ENCODE data around the gene CPZ.

CPZ gene

DNA sequence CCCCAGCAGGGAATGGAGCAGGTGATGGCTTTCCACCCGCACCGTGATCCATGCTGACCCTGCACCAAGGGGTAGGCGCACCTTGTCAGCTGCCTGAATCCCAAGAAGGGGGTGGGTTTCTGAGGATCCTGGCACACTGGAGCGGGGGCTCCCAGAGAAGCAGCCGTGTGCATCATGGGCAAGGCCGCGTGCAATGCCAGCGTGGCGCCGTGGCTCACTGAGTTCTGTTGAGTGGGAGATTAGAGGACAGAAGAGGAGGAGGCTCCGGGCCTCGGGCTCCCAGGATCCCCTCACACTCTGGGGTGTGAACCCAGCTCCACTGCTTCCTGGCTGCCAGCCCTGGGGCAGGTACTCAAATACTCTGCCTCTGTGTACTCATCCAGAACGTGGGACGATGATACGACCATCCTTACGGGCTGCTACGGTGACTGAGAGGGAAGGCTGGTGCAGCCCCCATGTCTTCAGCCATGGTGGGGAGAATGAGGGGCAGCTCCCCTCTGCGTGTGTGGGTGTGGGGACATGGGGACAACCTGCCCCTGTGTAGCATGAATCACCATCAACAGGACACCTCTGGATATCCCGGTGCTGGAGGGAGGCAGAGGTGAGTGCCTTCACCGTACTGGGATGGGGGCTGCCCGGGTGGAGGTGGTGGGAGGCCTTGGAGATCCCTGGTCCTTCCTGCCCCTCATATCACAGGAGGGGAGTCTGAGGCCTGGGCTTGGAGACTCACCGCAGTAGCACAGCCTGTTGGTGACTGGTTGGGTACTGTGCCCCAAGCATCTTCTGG, 52.6 kb downstream of the CPZ start:
- no peak for TF ChIP-seq SIN3A (IDR thresholded peaks at IDR 0.05; ENCODE audit: borderline replicate concordance, insufficient read depth, low read length)
- TF ChIP-seq POLR2AphosphoS5 (IDR thresholded peaks at IDR 0.05; ENCODE audit: low read depth, low read length), result no peak
- no peak for TF ChIP-seq TAF1 (IDR thresholded peaks at IDR 0.05; ENCODE audit: borderline replicate concordance, insufficient read depth, low read length)
- no peak for TF ChIP-seq FOXP2 (optimal IDR thresholded peaks at IDR 0.05; ENCODE audit: borderline replicate concordance, extremely low read depth, extremely low read length, insufficient read depth)
- TF ChIP-seq REST (IDR thresholded peaks at IDR 0.05; ENCODE audit: insufficient read depth in 1 of 2, low read depth in 2 of 2, low read length in 2 of 2), result no peak

GRCh38 chr4:8645753-8646124, 53.2 kb downstream of the CPZ start:
- TF ChIP-seq POLR2AphosphoS5 (IDR thresholded peaks at IDR 0.05; ENCODE audit: low read depth, low read length) (no peak), REST (IDR thresholded peaks at IDR 0.05; ENCODE audit: insufficient read depth in 1 of 2, low read depth in 2 of 2, low read length in 2 of 2) (no peak), TAF1 (IDR thresholded peaks at IDR 0.05; ENCODE audit: borderline replicate concordance, insufficient read depth, low read length) (no peak), SIN3A (IDR thresholded peaks at IDR 0.05; ENCODE audit: borderline replicate concordance, insufficient read depth, low read length) (no peak), FOXP2 (optimal IDR thresholded peaks at IDR 0.05; ENCODE audit: borderline replicate concordance, extremely low read depth, extremely low read length, insufficient read depth) (no peak)

DNA sequence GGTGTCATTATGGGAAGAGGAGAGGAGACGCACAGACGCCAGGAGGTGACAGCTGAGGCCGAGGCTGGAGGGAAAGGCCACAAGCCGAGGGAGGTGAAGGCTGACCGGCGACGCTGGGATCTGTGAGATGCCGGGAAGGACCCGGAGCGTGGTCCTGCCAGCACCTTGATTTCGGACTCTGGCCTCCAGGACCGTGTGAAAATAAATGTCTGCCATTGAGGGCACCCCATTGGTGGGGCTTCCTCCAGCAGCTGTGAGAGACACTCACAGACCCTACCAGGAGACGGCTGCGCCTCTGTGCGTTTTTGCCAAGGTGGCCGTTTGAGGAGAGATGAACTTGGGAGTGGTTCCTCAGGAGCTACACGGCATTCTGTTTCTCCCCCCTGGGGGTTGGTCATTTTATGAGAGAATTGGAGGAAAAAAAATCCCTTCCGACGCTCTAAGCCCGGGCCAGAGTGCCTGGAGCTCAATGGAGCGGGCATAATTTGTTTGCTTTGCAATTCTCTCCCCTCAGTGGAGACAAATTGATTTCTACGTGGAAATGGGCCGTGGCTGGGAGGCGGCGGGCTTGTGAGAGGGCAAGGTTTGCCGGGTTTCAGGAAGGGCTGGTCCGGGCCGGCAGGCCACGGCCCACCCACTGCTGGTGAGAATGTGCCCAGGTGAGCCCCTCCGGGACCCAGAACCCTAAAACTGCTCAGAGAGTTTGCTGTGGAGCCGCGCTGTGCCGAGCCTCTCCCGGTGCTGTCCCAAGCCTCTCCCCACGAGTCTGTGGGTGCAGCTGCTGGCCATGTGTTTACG, 53.9 kb downstream of the CPZ start:
- TF ChIP-seq REST (IDR thresholded peaks at IDR 0.05; ENCODE audit: insufficient read depth in 1 of 2, low read depth in 2 of 2, low read length in 2 of 2) (no peak), FOXP2 (optimal IDR thresholded peaks at IDR 0.05; ENCODE audit: borderline replicate concordance, extremely low read depth, extremely low read length, insufficient read depth) (no peak), TAF1 (IDR thresholded peaks at IDR 0.05; ENCODE audit: borderline replicate concordance, insufficient read depth, low read length) (no peak), SIN3A (IDR thresholded peaks at IDR 0.05; ENCODE audit: borderline replicate concordance, insufficient read depth, low read length) (no peak), POLR2AphosphoS5 (IDR thresholded peaks at IDR 0.05; ENCODE audit: low read depth, low read length) (no peak)

- TF ChIP-seq POLR2AphosphoS5 (IDR thresholded peaks at IDR 0.05; ENCODE audit: low read depth, low read length), result no peak
- no peak for TF ChIP-seq REST (IDR thresholded peaks at IDR 0.05; ENCODE audit: insufficient read depth in 1 of 2, low read depth in 2 of 2, low read length in 2 of 2)
- TF ChIP-seq SIN3A (IDR thresholded peaks at IDR 0.05; ENCODE audit: borderline replicate concordance, insufficient read depth, low read length), result no peak
- no peak for TF ChIP-seq FOXP2 (optimal IDR thresholded peaks at IDR 0.05; ENCODE audit: borderline replicate concordance, extremely low read depth, extremely low read length, insufficient read depth)
- no peak for TF ChIP-seq TAF1 (IDR thresholded peaks at IDR 0.05; ENCODE audit: borderline replicate concordance, insufficient read depth, low read length)
Measured at GRCh38 chr4:8647094-8647570, 54.6 kb downstream of the CPZ start.

Measured in PFSK-1 (cell line).